Uterus (tissue), 2 donors: ENCODE measurements around the gene SAP30L.

Source experiments
- CTCF ChIP-seq, 4 experiments: fragments of 200-600 bp in 2 of 4; fragments of 450-650 bp in 2 of 4; sonication (generic) in 2 of 4; IDR thresholded peaks; one replicate each; pipeline ENCODE4 v1.5.1; 2016 to 2019; ENCODE audit warnings: antibody characterized with exemption in 4 of 4, mild to moderate bottlenecking in 2 of 4, moderate library complexity in 1 of 4
- POLR2A ChIP-seq, 2 donors: fragments of 450-650 bp; IDR thresholded peaks; one replicate each; pipeline ENCODE4 v1.6.1; 2016; ENCODE audit warnings: antibody characterized with exemption in 2 of 2, mild to moderate bottlenecking in 1 of 2, moderate library complexity in 1 of 2

- TF ChIP-seq CTCF (IDR thresholded peaks at IDR 0.05) (no peak), POLR2A (IDR thresholded peaks at IDR 0.05) (no peak)
Measured at GRCh38 chr5:154442801-154443200, 3.0 kb upstream of the SAP30L start.
